GM19372 (cell line): Measurements from ENCODE around the gene GNPAT.

Source experiments
- ATAC-seq: cut with Tn5 transposase; IDR thresholded peaks from one replicate; pipeline ENCODE4 v1.9.1; 2021; ENCODE audit warnings: mild to moderate bottlenecking, low read depth, moderate library complexity; ENCODE audit not compliant: unreplicated experiment

The GNPAT gene

GRCh38 chr1:231240883-231241735 is at the start of gene GNPAT:
TSS of gene GNPAT (plus strand) at chr1:231241212. CDS start at chr1:231241379, 167 bp downstream.
- ATAC-seq = peak; percentile 96

GRCh38 chr1:231192620-231193163 is 48.3 kb upstream of the GNPAT start:
- no peak for ATAC-seq

GRCh38 chr1:231193710-231194340 is 47.2 kb upstream of the GNPAT start:
- ATAC-seq = no peak

- no peak for ATAC-seq
Observed at GRCh38 chr1:231194476-231194842, 46.6 kb upstream of the GNPAT start.

GRCh38 chr1:231194843-231195516 is 46.0 kb upstream of the GNPAT start:
- ATAC-seq = no peak

GRCh38 chr1:231196307-231196706 is 44.7 kb upstream of the GNPAT start:
- no peak for ATAC-seq

GRCh38 chr1:231196728-231197127 is 44.3 kb upstream of the GNPAT start:
- ATAC-seq = no peak

GRCh38 chr1:231199868-231200267 is 41.1 kb upstream of the GNPAT start:
- no peak for ATAC-seq

GRCh38 chr1:231200388-231201031 is 40.5 kb upstream of the GNPAT start:
- ATAC-seq = no peak

- no peak for ATAC-seq
Observed at GRCh38 chr1:231201375-231201978, 39.5 kb upstream of the GNPAT start.

GRCh38 chr1:231201979-231202633 is 38.9 kb upstream of the GNPAT start:
- no peak for ATAC-seq

- no peak for ATAC-seq
Observed at GRCh38 chr1:231203259-231204057, 37.6 kb upstream of the GNPAT start.

- ATAC-seq = no peak
Observed at GRCh38 chr1:231206856-231207255, 34.2 kb upstream of the GNPAT start.

GRCh38 chr1:231207437-231207836 is 33.6 kb upstream of the GNPAT start:
- ATAC-seq = no peak

GRCh38 chr1:231208980-231209379 is 32.0 kb upstream of the GNPAT start:
- ATAC-seq = no peak

- no peak for ATAC-seq
Observed at GRCh38 chr1:231209531-231209930, 31.5 kb upstream of the GNPAT start.

- no peak for ATAC-seq
Observed at GRCh38 chr1:231210126-231210525, 30.9 kb upstream of the GNPAT start.

- peak; percentile 87 for ATAC-seq
Observed at GRCh38 chr1:231211005-231211857, 29.8 kb upstream of the GNPAT start.
